ENCODE data around the gene PRSS16. TPM values are rescaled to one million over a fixed set of nuclear protein-coding genes. Genes with fewer than 3 reads are reported as not detected.
"Not testable (repeated sequence)": the region's sequence is repeated elsewhere in the genome, so short reads cannot be mapped to it uniquely, and the experiment has no call there.

The PRSS16 gene
- total RNA-seq, 4 donors from 2014 or later, result 11.2 to 13.5 (median 12.0) TPM

GRCh38 chr6:27260836-27261375 is 13.4 kb downstream of the PRSS16 start:
- TF ChIP-seq POLR2A (IDR thresholded peaks at IDR 0.05) (no peak), CTCF (IDR thresholded peaks at IDR 0.05) (no peak)
- no peak for DNase-seq (ENCODE audit: low spot score in 2 of 2)
- 6 to 12% methylated on average over 30 of the region's 30 CpGs for WGBS, 2 donors
- intact Hi-C loops (cut with DNase I; ENCODE audit: low total_unique reads), result no loop called here
- no peak overlapping the region for H3K4me3 ChIP-seq (ENCODE audit: low read depth, poor library complexity, severe bottlenecking)

- DNase-seq (ENCODE audit: low spot score in 2 of 2), result no peak
- H3K4me3 ChIP-seq (ENCODE audit: low read depth, poor library complexity, severe bottlenecking), result no peak overlapping the region
- WGBS, 2 donors, result 73 to 77% methylated on average over 8 of the region's 8 CpGs
- intact Hi-C loops (cut with DNase I; ENCODE audit: low total_unique reads), result no loop called here
- TF ChIP-seq POLR2A (IDR thresholded peaks at IDR 0.05) (no peak), CTCF (IDR thresholded peaks at IDR 0.05) (no peak)
Measured at GRCh38 chr6:27263886-27264285, 16.4 kb downstream of the PRSS16 start.

- intact Hi-C loops (cut with DNase I; ENCODE audit: low total_unique reads); DNase-seq (ENCODE audit: low spot score in 2 of 2); H3K4me3 ChIP-seq (ENCODE audit: low read depth, poor library complexity, severe bottlenecking): not testable (repeated sequence)
- WGBS, 2 donors, result 87 to 94% methylated on average over 3 of the region's 3 CpGs
Measured at GRCh38 chr6:27267003-27267402, 19.5 kb downstream of the PRSS16 start.

DNA sequence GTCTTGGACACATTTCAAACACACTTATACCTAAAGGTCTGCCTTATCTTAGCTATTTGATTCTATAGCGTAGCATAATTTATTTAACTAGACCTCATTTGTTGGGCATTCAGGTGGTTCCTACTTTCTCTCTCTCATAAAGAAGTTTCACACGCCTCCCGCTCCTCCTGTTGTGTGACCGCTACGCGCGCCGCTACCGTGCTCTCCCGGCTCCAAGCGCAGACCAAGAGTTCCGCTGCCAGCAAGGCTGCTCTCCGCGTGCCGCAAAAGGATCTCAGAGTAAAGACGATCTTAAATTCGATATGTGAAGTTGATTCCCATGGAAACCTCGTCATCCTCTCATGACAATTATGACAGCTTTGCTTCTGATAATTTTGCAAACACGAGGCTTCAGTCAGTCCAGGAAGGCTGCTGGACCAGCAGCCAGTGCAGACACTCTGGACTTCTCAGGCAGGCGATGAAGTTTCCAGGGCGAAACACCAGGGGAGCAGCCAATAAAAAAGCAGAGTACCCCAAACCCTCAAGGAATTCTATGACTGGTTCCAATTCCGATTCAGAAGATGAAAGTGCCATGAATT is 20.4 kb downstream of the PRSS16 start:
- TF ChIP-seq CTCF (IDR thresholded peaks at IDR 0.05), result no peak
- TF ChIP-seq POLR2A (IDR thresholded peaks at IDR 0.05), result no peak
- DNase-seq (ENCODE audit: low spot score in 2 of 2), result no peak
- WGBS, 2 donors, result 11 to 15% methylated on average over 22 of the region's 22 CpGs
- H3K4me3 ChIP-seq (ENCODE audit: low read depth, poor library complexity, severe bottlenecking), result no peak overlapping the region
- intact Hi-C loops (cut with DNase I; ENCODE audit: low total_unique reads), result no loop called here

- no peak overlapping the region for H3K4me3 ChIP-seq (ENCODE audit: low read depth, poor library complexity, severe bottlenecking)
- WGBS, 2 donors, result 70 to 89% methylated on average over 14 of the region's 14 CpGs
- TF ChIP-seq CTCF (IDR thresholded peaks at IDR 0.05) (no peak), POLR2A (IDR thresholded peaks at IDR 0.05) (no peak)
Measured at GRCh38 chr6:27268803-27269202, 21.3 kb downstream of the PRSS16 start.

DNA sequence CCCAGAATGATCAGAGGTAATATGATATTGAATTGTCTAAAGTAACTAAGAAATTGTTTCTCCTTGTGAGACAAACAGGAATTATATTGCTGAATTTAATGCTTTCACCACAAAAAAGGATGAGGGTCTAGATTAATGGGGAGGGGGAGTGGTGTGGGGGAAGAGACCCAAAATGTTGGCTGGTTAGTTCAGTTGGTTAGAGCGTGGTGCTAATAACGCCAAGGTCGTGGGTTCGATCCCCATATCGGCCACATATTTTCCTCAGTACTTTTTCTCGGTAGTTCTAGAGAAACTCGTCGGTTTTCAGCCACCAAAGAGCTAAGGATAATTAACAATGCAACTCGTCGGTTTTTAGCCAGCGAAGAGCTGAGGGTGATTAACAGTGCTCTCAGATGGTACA is 26.3 kb downstream of the PRSS16 start:
- TF ChIP-seq CTCF (IDR thresholded peaks at IDR 0.05), result no peak
- no peak for TF ChIP-seq POLR2A (IDR thresholded peaks at IDR 0.05)
- intact Hi-C loops (cut with DNase I; ENCODE audit: low total_unique reads), result no loop called here
- H3K4me3 ChIP-seq (ENCODE audit: low read depth, poor library complexity, severe bottlenecking), result no peak overlapping the region
- no peak for DNase-seq (ENCODE audit: low spot score in 2 of 2)
- WGBS, 2 donors, result 67 to 70% methylated on average over 11 of the region's 11 CpGs

More at GRCh38 chr6:27268803-27269202, 21.3 kb downstream of the PRSS16 start:
- intact Hi-C loops (cut with DNase I; ENCODE audit: low total_unique reads), result no loop called here
- DNase-seq (ENCODE audit: low spot score in 2 of 2), result no peak

Data from lower leg skin (tissue), 4 donors.